SK-N-MC (cell line): ENCODE measurements around the gene GP1BA.
"Not testable (repeated sequence)": the region's sequence is repeated elsewhere in the genome, so short reads cannot be mapped to it uniquely, and the experiment has no call there.

Experiments
- DNase-seq: peaks from one replicate; pipeline ENCODE4 v3.0.0-alpha.2; 2011; ENCODE audit warnings: low read depth, low spot score
- H3K27ac ChIP-seq: fragments of 200-600 bp; sonication (generic); 2 replicates; pipeline ENCODE4 v1.5.1; 2016; ENCODE audit warnings: mixed run types
- H3K36me3 ChIP-seq: fragments of 200-600 bp; sonication (generic); 2 replicates; pipeline ENCODE4 v1.6.1; 2017; ENCODE audit warnings: antibody characterized with exemption, low read length, mixed read lengths; ENCODE audit not compliant: insufficient read depth
- H3K4me3 ChIP-seq: fragments of 200-600 bp; sonication (generic); 2 replicates; pipeline ENCODE4 v1.5.1; 2016
- H3K9ac ChIP-seq: fragments of 200-600 bp; sonication (generic); 2 replicates; pipeline ENCODE4 v1.8.0; 2017; ENCODE audit warnings: mixed run types, mixed read lengths; ENCODE audit not compliant: insufficient read length
- H3K9me3 ChIP-seq: fragments of 200-600 bp; sonication (generic); 2 replicates; pipeline ENCODE4 v1.6.1; 2017; ENCODE audit warnings: low read depth, mild to moderate bottlenecking, antibody characterized with exemption, low read length, moderate library complexity, mixed read lengths
- EZH2 ChIP-seq: fragments of 200-600 bp; sonication (generic); IDR thresholded peaks from one replicate; pipeline ENCODE4 v1.6.1; 2017; ENCODE audit warnings: antibody characterized with exemption
- FOXP2 ChIP-seq: optimal IDR thresholded peaks from 2 replicates; pipeline ENCODE3; 2011; ENCODE audit warnings: mild to moderate bottlenecking, moderate library complexity; ENCODE audit not compliant: insufficient read depth; ENCODE audit errors: extremely low read length, control extremely low read depth
- POLR2AphosphoS5 ChIP-seq: IDR thresholded peaks from 2 replicates; pipeline ENCODE4 v1.6.1; 2012; ENCODE audit warnings: mild to moderate bottlenecking, low read depth, low read length, borderline replicate concordance

The GP1BA gene

DNA sequence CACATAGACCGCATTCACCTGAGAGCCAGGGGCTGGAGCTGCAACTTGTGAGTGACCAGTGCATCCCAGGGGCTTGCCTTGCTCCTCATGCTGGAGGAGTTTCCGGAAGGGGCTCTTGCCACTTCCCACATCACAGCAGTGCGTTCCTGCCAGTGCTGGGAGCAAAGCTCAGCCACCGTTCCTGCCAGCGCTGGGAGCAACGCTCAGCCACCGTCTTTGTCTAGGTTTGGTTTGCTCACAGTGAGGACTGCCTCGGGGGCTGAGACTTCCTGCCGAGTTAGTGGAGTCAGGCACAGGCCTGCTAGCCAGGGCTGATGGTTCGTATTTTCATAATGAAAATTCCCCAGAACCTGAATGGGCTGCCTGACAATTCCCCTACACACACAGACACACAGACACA, 23.8 kb upstream of the GP1BA start:
- peak overlapping the region; percentile 84 for H3K27ac ChIP-seq
- DNase-seq: peak; percentile 28
- H3K4me3 ChIP-seq: peak overlapping the region; percentile 60
- peak overlapping the region; percentile 37 for H3K9ac ChIP-seq
- no peak for TF ChIP-seq EZH2
- no peaks in the 10 kb centered on the region for H3K36me3 ChIP-seq
- H3K9me3 ChIP-seq: no peaks in the 10 kb centered on the region

DNA sequence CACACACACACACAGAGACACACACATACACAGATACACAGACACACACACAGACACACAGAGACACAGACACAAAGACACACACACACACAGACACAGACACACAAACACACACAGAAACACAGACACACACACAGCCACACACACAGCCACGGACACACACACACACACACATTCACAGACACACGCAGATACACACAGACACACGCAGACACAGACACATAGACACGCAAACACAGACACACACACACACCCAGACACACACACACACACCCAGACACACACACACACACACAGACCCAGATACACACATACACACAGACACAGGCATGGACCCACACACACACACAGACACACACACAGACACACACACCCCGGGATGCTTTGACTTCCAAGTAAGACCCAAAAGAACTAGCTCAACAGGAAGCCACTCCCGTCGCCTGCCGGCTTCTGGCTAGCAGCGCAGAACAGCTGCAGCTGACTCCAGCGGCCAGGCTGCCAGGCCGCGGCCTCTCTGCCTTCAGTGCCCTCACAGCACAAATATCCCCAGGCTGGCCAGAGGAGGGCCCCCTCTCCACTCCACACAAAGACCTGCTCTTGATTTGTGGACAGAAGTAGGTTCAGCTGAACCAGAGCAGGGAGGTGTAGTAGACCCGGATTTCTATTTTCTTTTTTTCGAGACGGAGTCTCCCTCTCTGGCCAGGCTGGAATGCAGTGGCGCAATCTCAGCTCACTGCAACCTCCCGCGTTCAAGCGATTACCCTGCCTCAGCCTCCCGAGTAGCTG, 23.2 kb upstream of the GP1BA start:
- TF ChIP-seq POLR2AphosphoS5: no peak
- no peak for TF ChIP-seq FOXP2
- TF ChIP-seq EZH2: no peak
- no peak for DNase-seq
- no peaks in the 10 kb centered on the region for H3K36me3 ChIP-seq
- H3K4me3 ChIP-seq: peak overlapping the region; percentile 60
- peak overlapping the region; percentile 84 for H3K27ac ChIP-seq
- H3K9ac ChIP-seq: peak overlapping the region; percentile 37
- H3K9me3 ChIP-seq: no peaks in the 10 kb centered on the region

DNA sequence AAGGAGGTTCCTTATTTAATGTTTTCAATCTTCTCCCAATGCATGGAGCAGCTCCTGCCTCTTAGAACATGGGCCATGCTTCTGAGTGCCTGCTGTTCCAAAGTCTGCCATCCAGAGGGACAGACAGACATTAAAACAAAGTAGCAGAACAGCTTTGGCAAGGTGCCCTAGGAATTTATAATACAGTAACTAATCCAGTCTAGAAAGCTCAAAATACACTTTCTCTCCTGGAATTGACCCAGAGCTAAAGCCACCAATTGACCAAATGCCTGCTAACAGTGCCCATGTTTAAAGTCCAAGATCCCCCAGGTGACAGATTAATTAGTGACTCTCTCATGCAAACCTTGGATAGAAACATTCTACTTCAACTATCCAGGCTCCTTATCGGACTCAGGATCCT, 18.1 kb upstream of the GP1BA start:
- Histone ChIP-seq H3K36me3 (no peaks in the 10 kb centered on the region), H3K27ac (no peak overlapping the region), H3K9ac (peak overlapping the region; percentile 32), H3K4me3 (no peak overlapping the region), H3K9me3 (no peaks in the 10 kb centered on the region)
- TF ChIP-seq EZH2: no peak
- no peak for TF ChIP-seq FOXP2
- no peak for DNase-seq

DNA sequence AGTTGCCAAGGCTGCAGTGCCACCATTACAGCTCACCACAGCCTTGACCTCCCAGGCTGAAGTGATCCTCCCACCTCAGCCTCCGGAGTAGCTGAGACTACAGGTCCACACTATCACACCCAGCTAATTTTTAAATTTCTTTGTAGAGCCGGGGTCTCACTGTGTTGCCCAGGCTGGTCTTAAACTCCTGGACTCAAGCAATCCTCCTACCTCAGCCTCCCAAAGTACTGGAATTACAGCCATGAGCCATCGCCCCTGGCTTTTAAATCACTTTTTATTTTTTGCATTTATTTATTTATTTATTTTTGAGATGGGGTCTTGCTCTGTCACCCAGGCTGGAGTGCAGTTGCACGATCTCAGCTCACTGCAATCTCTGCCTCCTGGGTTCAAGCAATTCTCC, 17.5 kb upstream of the GP1BA start:
- H3K9ac ChIP-seq, H3K36me3 ChIP-seq, H3K27ac ChIP-seq, H3K9me3 ChIP-seq, DNase-seq, H3K4me3 ChIP-seq: not testable (repeated sequence)

DNA sequence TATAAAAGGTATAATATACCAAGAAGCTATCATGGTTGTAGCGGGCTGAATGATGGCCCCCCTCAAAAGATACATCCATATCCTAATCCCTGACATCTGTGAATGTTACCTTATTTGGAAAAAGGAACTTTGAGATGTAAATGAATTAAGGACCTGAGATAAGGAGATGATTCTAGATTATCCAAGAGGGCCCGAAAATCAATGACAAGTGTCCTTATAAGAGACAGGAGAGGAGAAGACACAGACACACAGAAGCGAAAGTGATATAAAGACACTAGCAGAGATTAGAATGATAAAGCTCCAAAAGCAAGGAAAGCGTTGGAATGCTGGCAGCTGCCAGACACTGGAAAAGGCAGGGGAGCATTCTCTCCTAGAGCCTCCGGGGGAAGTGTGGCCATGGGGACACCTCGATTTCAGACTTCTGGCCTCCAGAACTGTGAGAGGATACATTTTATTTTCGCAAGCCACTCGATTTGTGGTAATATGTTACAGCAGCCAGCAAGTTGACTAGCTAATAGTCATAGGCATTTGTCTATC, 12.5 kb upstream of the GP1BA start:
- DNase-seq: no peak
- no peak overlapping the region for H3K27ac ChIP-seq
- H3K9me3 ChIP-seq: no peaks in the 10 kb centered on the region
- no peaks in the 10 kb centered on the region for H3K36me3 ChIP-seq
- no peak overlapping the region for H3K4me3 ChIP-seq
- TF ChIP-seq POLR2AphosphoS5: no peak
- no peak for TF ChIP-seq FOXP2
- TF ChIP-seq EZH2: no peak
- no peak overlapping the region for H3K9ac ChIP-seq

DNA sequence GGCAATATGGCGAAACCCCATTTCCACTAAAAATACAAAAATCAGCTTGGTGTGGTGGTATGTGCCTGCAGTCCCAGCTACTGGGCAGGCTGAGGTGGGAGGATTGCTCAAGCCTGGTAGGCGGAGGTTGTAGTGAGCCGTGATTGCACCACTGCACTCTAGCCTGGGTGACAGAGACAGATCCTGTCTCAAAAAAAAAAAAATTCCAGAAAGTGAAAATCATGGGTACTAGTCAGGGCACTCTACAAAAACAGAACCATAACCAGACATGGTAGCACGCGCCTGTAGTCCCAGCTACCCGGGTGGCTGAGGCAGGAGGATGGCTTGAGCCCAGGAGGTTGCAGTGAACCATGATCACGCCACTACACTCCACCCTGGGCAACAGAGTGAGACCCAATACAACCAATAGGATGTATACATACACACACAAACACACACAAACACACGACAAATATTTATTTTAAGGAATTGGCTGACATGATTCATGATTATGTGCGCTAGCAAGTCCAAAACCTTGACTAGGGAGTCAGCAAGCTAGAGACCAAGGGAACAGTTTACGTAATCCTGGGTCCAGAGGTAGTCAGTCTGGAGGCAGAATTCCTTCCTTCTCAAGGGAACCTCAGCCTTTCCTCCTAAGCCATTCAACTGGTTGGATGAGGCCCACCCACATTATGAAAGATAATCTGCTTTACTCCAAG, 11.6 kb upstream of the GP1BA start:
- no peaks in the 10 kb centered on the region for H3K9me3 ChIP-seq
- H3K4me3 ChIP-seq: no peak overlapping the region
- TF ChIP-seq POLR2AphosphoS5: no peak
- no peak for TF ChIP-seq EZH2
- no peak for TF ChIP-seq FOXP2
- DNase-seq: no peak
- H3K9ac ChIP-seq: no peak overlapping the region
- H3K36me3 ChIP-seq: no peaks in the 10 kb centered on the region
- H3K27ac ChIP-seq: no peak overlapping the region

DNA sequence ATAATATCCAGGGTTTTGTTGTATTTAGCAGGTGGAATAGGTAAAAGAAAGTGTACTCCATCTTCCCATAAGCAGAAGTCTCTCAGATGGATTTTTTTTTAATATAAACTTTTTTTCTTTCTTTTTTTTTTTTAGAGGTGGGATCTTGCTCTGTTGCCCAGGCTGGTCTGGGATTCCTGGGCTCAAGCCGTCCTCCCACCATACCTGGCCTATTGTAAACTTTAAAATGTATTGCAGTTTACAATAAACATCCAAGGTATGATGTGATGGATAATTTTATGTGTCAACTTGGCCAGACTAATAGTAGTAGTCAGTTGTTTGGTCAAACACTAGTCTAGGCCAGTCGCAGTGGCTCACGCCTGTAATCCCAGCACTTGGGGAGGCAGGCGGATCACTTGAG, 10.8 kb upstream of the GP1BA start:
- Histone ChIP-seq H3K9me3 (no peaks in the 10 kb centered on the region), H3K9ac (no peak overlapping the region), H3K4me3 (no peak overlapping the region)

DNA sequence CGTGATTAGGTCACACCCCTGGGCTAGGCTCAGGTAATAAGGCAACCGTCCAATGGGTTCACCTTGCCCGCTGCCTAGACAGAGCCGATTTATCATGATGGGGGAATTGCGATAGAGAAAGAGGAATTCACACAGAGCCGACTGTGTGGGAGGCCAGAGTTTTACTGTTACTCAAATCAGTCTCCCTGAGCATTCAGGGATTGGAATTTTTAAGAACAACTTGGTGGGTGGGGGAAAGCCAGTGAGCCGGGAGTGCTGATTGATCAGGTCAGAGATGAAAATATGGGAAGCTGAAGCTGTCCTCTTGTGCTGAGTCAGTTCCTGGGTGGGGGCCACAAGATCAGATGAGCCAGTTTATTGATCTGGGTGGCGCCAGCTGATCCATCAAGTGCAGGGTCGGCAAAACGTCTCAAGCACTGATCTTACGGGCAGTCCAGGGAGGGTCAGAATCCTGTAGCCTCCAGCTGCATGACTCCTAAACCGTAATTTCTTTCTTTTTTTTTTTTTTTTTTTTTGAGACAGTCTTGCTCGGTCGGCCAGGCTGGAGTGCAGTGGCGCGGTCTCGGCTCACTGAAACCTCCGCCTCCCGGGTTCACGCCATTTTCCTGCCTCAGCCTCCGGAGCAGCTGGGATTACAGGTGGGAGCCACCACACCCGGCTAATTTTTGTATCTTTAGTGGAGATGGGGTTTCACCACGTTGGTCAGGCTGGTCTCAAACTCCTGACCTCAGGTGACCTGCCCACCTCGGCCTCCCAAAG, 5.3 kb upstream of the GP1BA start:
- not testable (repeated sequence) for DNase-seq, H3K27ac ChIP-seq, H3K9ac ChIP-seq, H3K9me3 ChIP-seq, H3K36me3 ChIP-seq, H3K4me3 ChIP-seq

More for the DNA sequence above, 10.8 kb upstream of the GP1BA start:
- Histone ChIP-seq H3K36me3 (no peaks in the 10 kb centered on the region), H3K27ac (no peak overlapping the region)
- no peak for TF ChIP-seq EZH2
- TF ChIP-seq POLR2AphosphoS5: no peak
- TF ChIP-seq FOXP2: no peak
- no peak for DNase-seq
